Stimulated activated CD8-positive, alpha-beta memory T cell treated with anti-CD3 and anti-CD28 coated beads, Interleukin-12 subunit alpha, Interleukin-12 subunit beta, amount 100 ng/mL, for 24 hours (primary cell): Measurements from ENCODE around the gene TUBGCP2.
"Not testable (repeated sequence)": the region's sequence is repeated elsewhere in the genome, so short reads cannot be mapped to it uniquely, and the experiment has no call there.

ENCODE experiments used
- DNase-seq: peaks from one replicate; pipeline ENCODE4 v3.0.0-alpha.2; 2020; ENCODE audit errors: extremely low read depth

TUBGCP2 gene

DNA sequence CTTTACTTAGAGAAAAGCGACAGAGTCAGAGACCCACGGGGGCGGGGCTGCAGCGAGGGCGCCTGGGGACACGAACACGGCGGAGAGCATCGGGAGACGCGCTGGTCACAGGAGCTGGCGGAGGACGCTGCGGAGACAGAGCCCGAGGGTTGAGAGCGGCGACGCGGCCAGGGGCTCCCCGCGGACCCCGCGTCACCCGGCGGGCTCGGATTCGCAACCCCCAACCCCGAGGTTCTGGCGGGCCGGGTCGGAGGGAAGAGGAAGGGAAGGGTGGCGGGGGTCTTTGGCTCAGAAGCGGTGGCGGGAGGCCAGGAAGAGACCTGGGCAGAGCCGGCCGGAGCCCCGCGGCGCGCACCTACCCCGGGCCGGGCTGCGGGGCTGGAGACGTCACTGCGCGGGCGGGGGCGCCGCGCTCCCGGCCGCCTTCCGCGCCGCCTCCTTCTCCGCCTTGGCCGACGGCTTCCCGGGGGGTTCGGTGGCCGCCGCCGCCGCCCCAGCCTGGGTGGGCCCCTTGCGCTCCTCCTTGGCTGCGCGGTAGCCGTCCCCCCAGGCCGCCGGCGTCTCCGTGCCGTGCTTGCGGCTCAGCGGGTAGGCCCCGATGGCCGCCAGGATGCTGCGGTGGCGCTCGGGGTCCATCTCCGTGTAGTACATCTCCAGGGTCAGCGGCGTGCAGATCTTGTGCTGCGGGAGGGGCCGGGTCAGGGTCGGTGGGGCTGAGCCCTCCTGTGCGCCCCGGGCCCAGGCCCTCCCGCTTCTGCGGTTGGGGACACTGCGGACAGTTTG lies 17.0 kb upstream of the TUBGCP2 start:
- DNase-seq, result no peak

DNA sequence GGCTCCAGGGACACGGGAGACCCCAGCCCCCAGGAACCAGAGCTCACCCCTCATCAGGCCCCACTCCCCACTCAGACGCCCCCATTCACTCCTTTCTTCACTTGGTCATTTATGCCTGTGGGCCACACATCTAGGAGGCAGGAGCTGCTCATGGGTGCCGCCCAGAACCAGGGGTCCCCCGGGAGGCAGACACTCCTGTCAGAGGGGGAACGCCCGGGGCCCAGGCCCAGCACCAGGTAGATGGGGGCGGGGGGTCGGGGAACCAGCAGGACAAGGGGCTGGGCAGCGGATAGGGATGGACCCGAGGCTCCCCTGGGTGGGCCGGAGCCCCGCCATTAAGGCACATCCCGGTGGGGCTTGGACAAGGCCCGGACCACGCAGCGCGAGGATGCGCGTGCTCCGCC lies 16.2 kb upstream of the TUBGCP2 start:
- DNase-seq, result no peak

DNA sequence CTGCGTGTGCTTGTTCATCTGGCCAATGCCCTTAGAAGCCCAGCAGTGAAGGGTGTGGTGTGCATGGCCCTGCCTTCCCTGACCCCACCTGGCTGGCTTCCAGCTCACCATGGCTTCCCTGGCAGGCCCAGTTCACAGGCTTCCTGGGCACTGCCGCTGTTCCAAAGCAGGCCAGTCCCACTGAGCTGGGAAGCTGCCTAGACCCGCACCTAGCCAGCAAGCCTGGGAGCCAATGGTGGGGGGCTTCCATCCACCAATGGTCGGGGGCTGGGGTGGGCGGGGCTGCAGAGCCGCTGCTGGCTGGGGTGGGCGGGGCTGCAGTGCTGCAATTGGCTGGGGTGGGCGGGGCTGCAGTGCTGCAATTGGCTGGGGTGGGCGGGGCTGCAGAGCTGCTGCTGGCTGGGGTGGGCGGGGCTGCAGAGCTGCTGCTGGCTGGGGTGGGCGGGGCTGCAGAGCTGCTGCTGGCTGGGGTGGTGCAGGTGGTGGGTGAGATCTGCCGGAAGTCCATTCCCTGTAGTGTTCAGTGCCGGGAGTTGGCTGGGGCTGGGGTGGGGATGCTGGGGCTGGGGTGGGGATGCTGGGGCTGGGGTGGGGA lies 15.6 kb upstream of the TUBGCP2 start:
- no peak for DNase-seq

DNA sequence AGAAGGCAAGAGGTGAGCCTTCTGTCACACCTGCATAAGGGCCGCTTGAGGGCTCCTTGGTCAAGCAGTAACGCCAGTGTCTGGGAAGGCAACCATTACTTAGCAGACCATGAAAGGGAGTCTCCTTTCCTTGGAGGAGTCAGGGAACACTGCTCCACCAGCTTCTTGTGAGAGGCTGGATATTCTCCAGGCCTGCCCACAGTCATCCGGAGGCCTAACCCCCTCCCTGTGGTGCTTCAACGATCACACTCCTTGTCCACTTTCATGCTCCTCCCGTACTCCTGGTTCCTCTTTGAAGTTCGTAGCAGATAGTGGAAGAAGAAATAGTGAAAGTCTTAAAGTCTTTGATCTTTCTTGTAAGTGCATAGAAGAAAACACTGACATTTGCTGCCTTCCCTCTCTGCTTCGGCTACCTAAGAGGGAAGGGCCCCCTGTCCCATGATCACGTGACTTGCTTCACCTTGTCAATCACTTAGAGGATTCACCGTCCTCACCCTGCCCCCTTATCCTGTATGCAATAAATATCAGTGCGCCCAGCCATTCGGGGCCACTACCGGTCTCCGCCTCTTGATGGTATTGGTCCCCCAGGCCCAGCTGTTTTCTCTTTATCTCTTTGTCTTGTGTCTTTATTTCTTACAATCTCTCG lies 13.5 kb upstream of the TUBGCP2 start:
- not testable (repeated sequence) for DNase-seq

DNA sequence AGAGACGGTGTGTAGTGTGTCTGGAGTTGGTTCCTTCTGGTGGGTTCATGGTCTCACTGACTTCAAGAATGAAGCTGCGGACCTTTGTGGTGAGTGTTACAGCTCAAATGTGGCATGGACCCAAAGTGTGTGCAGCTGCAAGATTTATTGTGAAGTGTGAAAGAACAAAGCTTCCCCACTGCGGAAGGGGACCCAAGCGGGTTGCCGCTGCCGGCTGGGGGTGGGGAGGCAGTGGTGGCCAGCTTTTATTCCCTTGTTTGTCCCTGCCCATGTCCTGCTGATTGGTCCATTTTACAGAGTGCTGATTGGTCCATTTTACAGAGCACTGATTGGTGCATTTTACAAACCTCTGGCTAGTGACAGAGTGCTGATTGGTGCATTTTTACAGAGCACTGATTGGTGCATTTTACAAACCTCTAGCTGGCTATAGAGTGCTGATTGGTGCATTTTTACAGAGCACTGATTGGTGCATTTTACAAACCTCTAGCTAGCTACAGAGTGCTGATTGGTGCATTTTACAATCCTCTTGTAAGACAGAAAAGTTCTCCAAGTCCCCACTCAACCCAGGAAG lies 12.3 kb upstream of the TUBGCP2 start:
- DNase-seq, result not testable (repeated sequence)

DNA sequence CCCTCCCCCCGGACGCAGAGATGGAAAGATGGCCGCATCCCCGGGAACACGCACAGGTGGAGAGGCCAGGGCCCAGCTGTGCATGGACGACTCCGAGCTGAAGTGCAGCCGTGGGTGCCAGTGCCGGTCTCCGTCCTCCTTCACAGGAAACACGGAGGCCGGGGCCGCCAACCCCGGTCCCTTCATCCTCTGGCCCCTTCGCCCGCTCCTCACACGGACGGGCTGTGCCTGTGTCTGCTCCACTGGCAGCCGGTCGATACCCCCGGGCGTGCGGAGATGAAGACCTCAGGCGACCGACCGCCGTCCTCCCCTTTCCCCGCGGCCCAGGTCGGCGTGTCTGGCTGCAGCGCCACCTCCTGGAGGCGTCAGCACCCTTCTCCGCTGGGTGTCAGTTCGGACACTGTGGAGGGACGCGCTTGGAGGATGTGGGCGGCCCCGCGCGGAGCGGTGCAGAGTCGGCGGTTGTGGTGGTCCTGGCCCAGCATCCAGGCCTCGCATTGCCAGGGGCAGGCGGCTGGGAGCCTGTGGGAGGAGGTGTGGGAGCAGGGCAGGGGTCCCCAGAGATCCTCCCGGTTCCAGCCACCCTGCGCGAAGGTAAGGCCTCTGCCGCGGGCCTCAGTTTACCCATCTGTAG lies 9.9 kb upstream of the TUBGCP2 start:
- no peak for DNase-seq

DNA sequence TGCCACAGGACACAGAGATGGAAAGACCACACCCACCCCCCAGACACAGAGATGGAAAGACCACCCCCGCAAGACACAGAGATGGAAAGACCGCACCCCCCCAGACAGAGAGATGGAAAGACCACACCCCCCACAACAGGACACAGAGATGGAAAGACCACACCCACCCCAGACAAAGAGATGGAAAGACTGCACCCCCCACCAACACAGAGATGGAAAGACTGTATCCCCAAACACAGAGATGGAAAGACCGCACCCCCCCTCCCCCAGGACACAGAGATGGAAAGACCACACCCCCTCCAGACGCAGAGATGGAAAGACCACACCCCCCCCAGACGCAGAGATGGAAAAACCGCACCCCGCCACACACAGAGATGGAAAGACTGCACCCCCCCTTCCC lies 8.1 kb upstream of the TUBGCP2 start:
- DNase-seq, result no peak

DNA sequence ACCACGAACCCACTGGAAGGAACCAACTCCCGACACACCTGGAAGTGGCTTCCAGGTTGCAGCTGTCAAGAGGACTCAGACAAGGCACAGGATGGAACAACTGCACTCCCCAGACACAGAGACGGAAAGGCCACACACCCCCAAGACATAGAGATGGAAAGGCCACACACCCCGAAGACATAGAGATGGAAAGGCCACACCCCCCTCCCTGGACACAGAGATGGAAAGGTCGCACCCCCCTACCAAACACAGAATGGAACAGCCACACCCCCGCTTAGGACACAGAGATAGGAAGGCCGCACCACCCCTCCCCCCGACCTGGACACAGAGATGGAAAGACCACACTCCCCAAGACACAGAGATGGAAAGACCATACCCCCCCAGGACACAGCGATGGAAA lies 7.6 kb upstream of the TUBGCP2 start:
- no peak for DNase-seq

DNA sequence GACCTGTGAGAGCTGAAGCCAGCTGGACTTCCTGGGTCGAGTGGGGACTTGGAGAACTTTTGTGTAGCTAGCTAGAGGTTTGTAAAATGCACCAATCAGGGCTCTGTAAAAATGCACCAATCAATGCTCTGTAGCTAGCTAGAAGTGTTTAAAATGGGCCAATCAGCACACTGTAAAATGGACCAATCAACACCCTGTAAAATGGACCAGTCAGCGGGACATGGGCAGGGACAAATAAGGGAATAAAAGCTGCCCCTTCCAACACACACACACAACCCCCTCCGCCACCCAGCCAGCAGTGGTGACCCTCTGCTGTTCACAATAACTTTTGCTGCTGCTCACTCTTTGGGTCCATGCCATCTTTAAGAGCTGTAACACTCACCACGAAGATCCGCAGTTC lies 7.2 kb upstream of the TUBGCP2 start:
- no peak for DNase-seq

DNA sequence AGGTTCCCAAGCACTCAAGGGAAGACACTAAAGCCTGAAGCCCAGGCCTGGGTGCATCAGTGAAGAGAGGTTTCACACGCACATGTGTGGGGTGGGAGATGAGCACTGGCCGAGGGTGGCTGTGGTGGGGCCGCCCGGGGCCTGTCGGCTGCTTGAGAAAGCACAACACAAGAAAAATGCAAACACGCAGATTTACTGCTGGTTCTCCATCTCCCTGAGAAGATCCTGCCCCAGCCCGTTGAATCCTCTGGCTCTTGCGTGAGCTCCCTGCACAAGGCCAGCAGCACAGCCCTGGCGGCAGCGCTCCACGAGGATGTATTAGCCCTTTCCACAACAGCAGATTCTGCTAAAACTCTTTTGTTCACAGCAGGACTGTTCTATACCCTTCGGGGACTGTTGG lies 6.2 kb upstream of the TUBGCP2 start:
- DNase-seq, result no peak

DNA sequence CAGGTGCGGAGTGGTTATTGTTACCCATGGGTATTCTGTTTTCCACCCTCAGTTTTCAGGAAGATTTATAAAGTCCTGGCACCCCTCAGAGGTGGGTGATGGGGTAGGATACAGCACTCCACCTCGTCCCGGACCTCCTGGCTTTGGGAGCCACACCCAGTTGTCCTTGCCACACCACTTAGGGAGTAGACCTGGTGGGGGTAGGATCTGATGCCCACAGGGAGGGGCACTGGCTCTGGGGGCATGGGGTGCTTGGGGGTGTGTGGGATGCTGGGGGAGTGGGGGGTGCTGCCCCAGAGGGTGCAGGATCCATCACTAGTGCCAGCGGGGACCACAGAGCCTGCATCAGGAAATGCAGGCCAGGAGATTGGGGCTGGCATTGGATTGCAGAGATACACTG lies 4.5 kb upstream of the TUBGCP2 start:
- DNase-seq, result no peak

DNA sequence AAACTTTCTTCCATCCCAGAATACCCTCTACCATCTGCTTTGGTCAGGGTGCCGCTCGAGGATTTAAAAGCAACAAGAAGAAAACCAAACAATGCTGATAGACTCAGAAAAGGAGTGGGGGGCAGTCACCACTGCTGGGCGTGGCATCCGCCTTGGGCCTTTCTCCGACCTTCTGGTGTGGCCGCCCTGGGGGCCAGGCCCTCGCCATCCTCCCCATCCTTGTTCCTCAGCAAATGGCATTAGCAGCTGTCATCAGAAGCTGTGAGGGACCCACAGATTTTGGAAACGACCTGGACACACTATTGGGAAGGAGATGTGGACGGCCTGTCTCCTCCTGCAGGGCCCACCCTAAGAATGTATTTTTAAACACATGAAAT lies 4.1 kb upstream of the TUBGCP2 start:
- no peak for DNase-seq

DNA sequence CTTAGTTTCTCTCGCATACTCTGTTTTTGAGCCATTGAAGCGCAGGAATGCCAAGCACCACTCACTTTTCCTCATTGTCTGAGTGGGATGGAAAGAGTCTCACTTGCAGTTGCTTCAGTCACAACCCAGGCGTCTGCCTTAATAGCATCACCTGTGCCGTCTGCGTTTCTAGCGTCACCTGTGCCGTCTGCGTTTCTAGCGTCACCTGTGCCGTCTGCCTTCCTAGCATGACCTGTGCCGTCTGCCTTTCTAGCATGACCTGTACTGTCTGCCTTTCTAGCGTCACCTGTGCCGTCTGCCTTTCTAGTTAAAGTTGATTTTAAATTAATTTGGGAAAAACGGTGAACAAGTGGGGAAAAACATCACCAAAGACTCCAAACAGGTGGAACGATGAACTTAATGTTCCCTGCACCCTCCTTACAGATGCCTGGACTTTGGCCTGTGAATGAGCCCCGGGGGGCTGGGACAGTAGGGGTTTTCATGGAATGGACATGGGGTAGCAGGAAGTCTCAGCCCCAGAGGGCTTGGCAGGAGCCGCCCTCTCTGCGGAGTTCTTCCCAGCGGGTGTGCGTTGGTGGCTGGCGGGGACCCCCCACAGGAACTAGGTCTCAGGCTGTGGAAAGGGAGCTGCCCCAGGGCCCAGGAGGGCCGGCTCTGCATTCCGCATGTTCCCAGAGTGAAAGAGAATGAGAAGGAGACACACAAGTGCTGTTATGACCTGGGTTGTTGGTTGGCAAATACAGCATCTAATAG lies 3.5 kb upstream of the TUBGCP2 start:
- DNase-seq, result no peak

DNA sequence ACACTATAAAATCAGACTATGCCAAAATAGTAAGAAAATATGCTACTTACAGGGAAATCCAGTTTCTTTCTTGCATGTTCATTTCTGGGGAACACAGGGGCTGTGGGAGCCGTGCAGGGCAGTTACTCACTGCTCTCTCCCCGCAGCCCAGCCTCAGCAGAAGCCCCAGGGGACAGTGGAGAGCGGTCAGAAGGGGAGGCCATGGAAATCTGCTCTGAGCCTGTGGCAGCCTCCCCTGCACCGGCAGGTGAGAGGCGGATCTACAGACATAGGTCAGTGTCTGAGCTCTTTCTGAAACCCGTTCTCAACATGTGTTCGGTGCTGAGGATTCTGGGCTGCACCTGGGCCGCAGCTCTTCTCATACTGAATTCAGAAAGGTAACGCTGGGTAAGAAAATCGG lies 2.9 kb upstream of the TUBGCP2 start:
- no peak for DNase-seq

DNA sequence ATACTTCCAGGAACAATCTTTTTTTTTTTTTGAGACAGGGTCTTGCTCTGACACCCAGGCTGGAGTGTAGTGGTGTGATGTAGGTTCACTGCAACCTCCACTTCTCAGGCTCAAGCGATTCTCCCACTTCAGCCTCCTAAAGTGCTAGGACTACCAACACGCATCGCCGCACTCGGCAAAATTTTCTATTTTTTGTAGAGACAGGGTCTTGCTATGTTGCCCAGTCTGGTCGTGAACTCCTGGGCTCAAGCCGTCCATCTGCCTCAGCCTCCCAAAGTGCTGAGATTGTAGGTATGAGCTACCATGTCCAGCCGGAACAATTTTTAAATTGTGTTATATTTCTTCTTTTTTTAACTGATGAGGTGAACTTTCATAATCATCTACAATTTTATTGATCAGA lies 2.1 kb upstream of the TUBGCP2 start:
- no peak for DNase-seq

DNA sequence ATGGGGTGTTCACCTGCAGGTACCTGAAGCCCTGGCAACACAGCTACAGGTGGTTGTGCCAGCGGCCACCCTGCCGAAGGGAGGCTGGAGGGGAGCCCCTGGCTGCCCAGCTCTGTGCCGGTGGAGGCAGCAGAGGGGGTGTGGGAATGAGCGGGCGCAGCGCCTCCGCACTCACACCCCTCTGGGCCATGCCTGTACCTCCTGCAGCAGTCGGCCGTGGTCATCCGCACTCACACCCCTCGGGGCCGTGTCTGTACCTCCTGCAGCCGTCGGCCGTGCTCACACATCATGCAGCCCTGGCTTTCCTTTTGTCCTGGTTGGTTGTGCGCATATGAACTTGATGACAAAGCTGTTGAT lies 1.7 kb upstream of the TUBGCP2 start:
- no peak for DNase-seq

DNA sequence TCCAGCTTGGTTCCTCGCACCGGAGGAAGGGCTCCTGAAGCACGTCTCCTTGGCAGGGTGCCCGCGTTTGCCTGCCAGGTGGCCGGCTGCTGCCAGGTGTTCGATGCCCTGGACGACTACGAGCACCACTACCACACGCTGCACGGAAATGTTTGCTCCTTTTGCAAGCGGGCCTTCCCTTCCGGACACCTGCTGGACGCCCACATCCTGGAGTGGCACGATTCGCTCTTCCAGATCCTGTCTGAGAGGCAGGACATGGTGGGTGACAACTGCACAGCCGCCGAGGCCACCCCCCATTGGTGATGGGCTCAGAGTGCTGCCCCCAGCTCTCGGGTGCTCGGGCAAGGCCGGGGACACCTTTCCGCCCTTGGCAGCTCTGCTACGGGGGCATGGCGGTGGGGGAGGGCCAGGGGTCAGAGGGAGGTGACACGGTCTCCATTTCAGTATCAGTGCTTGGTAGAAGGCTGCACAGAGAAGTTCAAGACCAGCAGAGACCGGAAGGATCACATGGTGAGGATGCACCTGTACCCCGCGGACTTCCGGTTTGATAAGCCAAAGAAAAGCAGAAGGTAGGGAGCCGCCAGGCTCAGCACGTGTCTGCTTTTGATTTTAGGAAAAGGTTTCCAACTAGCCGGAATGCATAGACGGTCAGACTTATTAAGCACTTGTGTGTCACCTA lies 1.2 kb upstream of the TUBGCP2 start:
- no peak for DNase-seq

DNA sequence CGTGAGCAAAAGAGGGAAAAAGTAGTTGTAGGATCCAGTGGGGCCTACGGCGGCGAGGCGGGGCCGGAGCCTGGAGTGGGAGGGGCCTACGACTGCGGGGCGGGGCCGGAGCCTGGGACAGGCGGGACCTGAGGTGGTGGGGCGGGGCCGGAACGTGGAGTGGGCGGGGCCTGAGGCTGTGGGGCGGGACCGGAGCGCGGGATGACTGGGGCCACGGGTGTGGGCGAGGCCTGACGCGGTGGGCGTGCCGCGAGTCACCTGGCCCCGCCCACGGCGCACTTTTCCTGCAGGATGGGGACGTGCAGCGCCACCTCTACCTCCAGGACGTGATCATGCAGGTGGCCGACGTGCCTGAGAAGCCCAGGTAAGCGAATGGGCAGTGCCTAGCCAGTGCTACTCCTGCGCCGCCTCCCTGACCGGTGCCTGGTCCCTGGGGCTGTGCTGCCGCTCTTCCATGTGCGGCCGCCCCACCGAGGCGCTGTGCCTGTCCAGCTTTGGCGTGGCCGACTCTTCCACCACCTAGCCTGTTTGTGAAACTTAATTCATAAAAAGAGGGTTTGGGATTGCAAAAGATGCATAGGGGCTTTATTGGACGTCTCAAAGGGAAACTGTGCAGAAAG lies 538 bp upstream of the TUBGCP2 start:
- peak; percentile 73 for DNase-seq

DNA sequence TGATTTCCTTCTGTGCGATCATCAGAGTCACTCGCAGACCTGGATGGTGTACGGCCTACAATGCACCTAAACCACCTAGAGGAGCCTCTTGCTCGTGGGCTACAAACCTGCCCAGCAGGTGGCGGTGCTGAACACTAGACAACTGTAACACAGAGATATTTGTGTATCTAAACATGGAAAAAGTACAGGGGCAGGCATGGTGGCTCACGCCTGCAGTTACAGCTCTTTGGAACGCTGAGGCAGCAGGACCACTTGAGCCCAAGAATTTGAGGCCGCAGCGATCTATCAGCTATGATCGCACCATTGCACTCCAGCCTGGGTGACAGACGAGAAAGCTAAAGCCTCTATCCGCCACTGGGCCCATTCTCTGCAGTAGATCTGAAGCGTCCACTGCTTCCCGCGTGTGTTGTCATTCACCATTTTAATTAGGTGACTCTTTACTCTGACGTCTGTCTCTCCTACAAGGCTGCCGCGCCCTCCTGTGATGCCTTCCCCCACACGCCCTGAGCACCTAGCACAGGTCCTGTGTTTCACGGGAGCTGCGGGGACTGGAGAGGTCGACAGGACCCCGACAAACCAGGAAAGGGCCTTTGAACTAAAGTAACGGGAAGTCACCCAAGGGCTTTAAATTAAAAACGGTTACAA lies 774 bp downstream of the TUBGCP2 start:
- peak; percentile 55 for DNase-seq

DNA sequence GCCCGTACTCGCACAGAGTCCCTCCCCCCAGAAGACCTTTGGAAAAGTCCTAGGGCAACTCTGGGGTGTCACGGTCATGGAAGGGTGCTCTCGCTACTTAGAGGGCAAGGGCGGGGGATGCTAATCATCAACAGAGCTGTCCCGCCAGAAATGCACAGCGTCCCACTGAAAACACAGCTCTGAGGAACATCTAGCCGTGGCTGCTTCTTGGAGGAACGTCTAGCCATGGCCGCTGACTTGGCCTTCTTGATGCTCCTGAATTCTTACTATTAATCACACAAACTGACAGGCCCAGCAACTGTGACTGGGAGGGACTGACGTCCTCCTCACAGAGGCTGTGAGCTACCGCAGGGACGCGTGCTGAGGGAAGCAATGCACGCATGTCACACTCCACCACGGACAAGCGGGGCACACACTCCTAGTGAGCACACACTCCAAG lies 1.7 kb downstream of the TUBGCP2 start:
- no peak for DNase-seq
